Prostate gland (tissue), 2 donors: Measurements from ENCODE around the gene USP24.

Source experiments
- POLR2A ChIP-seq: fragments of 450-650 bp; IDR thresholded peaks from one replicate; pipeline ENCODE4 v1.6.1; 2016; ENCODE audit warnings: antibody characterized with exemption, mild to moderate bottlenecking
- TF ChIP-seq, protein P1 (sequence below), 4 experiments: fragments of 200-600 bp in 2 of 4; fragments of 450-650 bp in 2 of 4; sonication (generic) in 2 of 4; IDR thresholded peaks; 1 replicate in 3 of 4; 2 replicates in 1 of 4; pipeline ENCODE4 v1.5.1; 2016 to 2019; ENCODE audit warnings: antibody characterized with exemption in 4 of 4, mild to moderate bottlenecking in 2 of 4, moderate library complexity in 2 of 4

DNA sequence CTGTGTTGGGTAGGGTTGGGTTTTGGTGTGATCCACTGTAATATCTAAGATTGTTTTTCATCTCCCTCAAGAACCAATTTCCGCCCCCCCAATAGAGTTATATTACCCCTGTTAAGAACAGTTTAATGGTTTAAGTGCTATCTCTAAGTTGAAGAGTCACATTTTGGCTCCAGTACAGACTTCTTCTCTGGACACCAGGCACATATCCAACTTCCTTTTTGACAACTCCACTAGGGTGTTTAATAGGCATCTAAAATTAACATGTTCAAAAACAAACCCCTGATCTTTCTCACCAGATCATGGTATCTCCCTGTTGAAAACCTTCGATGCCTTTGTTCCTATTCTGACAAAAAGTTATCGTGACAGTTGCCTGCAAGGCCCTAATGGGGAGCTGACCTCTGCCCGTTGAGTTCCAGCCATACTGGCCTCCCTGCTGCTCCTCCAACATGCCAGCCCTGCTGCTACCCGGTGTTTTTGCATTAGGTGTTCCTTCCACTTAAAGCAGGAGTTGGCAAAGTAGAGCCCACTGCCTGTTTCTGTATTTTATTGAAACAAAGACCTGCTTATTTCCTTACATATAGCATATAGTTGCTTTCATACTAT is 18.6 kb downstream of the USP24 start:
- TF ChIP-seq, protein P1, sequence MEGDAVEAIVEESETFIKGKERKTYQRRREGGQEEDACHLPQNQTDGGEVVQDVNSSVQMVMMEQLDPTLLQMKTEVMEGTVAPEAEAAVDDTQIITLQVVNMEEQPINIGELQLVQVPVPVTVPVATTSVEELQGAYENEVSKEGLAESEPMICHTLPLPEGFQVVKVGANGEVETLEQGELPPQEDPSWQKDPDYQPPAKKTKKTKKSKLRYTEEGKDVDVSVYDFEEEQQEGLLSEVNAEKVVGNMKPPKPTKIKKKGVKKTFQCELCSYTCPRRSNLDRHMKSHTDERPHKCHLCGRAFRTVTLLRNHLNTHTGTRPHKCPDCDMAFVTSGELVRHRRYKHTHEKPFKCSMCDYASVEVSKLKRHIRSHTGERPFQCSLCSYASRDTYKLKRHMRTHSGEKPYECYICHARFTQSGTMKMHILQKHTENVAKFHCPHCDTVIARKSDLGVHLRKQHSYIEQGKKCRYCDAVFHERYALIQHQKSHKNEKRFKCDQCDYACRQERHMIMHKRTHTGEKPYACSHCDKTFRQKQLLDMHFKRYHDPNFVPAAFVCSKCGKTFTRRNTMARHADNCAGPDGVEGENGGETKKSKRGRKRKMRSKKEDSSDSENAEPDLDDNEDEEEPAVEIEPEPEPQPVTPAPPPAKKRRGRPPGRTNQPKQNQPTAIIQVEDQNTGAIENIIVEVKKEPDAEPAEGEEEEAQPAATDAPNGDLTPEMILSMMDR (IDR thresholded peaks at IDR 0.05) = no peak
- TF ChIP-seq POLR2A = no peak
